GM12873 (cell line): ENCODE data around the gene S100A4.

Experiments
- TF ChIP-seq, protein P1 (sequence below): IDR thresholded peaks from 2 replicates; pipeline ENCODE4 v1.5.1; 2012; ENCODE audit warnings: low read depth, mild to moderate bottlenecking, moderate library complexity, low read length, control low read depth; ENCODE audit not compliant: insufficient read depth; ENCODE audit errors: missing control alignments

S100A4 gene

DNA sequence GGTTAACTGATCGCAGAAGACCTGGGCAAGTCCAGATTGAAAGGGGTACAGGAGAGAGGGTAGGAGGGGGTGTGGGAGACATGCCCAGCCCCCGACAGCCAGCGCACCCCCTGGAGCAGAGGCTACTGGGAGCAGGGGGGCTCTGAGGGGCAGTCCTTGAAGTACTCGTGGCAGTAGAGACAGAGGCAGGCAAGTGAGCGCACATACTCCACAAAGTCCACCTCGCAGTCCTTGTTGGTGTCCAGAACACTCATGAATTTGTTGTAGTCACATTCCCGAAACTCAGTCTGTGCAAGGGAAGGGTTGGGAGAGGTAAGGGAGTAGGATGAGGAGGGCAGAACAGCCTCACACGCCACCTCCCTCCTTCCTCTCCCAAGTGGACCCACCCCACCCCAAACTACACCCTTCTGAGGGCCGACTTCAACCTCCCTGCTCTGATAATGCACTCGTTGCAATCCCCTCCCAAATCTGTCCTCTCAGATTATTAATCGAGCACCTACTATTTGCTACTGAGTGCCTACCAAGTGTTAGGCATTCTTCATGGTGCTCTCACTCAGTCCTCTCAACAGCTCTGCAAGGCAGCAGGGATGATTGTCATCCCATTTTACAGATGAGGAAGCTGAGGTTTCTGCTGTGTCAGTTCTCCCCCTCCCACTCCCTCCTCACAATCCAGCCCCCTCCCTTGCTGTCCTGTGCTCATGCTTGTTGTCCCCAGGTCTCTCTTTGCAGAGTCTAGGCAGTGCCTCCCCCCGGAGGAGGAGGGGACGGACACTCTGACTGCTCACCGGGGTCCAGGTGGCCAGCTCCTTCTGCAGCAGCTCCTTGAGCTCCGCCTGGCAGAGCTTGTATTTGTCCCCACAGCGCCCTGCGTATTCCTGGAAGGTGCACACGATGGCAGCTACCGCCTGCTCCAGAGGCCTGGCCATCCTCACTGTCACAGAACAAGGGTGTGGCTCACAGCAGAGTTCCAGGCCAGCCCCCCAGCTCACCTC, 2.2 kb upstream of the S100A4 start:
- TF ChIP-seq, protein P1, sequence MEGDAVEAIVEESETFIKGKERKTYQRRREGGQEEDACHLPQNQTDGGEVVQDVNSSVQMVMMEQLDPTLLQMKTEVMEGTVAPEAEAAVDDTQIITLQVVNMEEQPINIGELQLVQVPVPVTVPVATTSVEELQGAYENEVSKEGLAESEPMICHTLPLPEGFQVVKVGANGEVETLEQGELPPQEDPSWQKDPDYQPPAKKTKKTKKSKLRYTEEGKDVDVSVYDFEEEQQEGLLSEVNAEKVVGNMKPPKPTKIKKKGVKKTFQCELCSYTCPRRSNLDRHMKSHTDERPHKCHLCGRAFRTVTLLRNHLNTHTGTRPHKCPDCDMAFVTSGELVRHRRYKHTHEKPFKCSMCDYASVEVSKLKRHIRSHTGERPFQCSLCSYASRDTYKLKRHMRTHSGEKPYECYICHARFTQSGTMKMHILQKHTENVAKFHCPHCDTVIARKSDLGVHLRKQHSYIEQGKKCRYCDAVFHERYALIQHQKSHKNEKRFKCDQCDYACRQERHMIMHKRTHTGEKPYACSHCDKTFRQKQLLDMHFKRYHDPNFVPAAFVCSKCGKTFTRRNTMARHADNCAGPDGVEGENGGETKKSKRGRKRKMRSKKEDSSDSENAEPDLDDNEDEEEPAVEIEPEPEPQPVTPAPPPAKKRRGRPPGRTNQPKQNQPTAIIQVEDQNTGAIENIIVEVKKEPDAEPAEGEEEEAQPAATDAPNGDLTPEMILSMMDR = no peak

DNA sequence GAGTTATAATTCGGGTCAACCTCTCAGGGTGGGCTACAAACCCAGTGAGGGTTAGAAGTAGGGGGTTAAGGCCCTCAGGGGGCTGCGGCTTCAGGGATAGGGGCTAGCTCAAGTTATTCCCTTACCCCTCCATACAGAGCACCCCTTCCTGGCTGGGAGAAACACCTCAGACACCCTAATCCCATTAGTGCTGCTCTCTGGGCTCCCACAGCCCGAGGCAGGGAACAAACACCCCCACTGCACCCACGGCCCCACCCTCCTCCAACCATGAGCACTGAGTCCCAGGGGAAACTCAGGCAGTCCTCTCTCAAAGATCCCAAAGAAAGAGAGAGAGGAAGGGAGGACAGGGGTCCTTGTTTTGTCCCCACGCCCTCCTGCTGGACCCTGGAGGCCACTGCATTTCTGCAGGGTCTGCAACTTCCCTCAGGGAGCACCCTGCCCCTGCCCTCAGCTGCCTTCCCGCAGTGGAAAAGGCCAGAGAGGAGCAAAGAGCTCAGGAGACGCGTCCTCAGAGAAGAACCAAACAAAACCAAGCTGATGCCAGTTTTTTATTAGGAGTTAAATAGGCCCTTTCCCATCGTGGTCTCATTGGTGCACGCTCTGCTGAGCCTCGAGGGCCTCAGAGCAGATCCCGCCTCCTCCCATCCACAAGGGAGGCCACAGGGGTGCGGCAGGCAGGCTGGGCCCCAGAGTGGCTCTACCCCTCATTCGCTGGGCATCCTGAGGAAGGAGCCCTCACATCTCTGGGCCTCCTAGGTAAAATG, 1.4 kb upstream of the S100A4 start:
- TF ChIP-seq, protein P1 = no peak

DNA sequence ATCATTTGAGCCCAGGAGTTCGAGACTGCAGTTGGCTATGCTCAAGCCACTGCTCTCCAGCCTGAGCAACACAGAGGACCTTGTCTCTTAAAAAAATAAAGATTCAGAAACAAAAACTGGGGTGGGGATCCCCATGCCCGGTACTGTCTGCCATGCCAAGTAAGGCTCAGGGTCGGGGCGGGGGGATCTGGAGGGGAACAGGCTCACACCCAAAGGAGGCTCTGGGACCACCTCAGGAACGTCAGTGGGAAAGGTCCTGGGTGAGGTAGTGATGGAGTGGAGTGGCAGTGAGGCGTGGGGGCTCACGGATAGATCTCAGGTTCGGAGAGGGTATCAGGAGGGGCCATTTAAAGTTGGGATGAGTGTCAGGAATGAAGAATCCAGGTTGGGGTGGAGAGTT, 765 bp upstream of the S100A4 start:
- TF ChIP-seq, protein P1 = no peak

DNA sequence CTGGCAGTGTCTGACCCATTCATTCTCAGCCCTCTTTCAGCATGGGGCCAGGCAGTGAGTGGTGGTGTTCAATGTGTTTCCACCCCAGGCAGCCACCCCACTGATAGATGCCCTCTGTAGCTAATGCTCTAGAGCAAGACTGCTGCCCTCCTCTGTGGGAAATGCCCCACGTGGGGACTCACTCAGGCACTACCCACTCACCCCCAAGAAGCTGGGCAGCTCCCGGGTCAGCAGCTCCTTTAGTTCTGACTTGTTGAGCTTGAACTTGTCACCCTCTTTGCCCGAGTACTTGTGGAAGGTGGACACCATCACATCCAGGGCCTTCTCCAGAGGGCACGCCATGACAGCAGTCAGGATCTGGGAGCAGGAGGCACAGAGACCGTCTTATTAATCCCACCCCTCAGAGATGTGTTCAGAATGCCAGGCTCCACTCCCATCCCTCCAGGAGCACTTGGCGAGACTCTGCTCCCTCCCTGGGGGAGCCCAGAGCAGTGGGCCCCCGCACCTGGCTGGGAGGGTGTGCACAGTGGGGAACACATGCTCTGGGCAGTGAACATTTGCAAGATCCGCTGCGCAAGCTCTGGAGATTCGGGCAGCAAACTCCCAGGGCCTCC, 1.0 kb downstream of the S100A4 start:
- TF ChIP-seq, protein P1 = no peak

DNA sequence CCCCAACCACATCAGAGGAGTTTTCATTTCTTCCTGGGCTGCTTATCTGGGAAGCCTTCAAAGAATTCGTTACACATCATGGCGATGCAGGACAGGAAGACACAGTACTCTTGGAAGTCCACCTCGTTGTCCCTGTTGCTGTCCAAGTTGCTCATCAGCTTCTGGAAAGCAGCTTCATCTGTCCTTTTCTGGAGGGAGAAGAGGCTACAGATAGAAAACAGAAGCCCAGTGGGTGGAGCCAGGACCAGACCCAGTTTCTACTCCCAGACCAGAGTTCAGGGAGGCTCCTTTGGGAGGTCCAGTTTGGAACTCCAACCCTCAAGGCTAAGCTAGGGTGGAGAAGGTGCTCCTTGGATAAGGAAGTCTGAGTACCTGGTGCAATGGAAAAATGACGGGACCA, 1.9 kb downstream of the S100A4 start:
- TF ChIP-seq, protein P1 = no peak

DNA sequence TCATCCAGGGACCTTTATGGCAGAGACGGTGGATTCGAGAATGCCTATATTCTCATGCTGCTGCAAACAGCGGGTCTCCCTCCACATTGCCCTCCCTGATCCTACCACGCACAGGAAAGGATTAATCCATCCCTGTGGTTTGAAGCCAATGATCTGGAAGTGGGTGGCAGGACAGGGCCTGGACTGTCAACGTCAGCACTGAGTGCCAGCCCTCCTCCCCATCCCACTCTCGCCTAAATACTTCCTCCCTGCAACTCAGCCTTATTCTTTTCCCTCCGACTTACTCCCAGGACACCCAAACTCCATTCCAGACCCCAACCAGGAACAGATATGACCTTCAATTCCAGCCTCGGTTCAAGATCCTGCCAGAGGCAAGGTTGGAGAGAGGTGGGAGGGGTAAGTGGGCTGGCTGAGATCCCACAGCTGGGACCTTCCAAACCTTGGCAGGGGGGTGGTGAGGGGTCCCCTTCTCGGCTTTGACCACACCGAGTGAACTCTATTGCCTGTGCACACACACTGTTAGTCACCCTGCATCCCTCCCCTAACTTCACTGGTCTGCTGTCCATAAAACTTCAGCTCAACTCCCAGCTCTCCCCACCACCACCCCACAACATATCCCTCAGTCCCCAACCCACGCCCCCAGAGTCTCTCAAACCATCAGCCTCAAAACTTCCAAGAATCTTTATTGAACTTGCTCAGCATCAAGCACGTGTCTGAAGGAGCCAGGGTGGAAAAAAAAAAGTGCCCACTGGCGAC, 2.5 kb downstream of the S100A4 start:
- TF ChIP-seq, protein P1 = no peak
